ENCODE measurements around the gene KLF7.

KLF7 gene

DNA sequence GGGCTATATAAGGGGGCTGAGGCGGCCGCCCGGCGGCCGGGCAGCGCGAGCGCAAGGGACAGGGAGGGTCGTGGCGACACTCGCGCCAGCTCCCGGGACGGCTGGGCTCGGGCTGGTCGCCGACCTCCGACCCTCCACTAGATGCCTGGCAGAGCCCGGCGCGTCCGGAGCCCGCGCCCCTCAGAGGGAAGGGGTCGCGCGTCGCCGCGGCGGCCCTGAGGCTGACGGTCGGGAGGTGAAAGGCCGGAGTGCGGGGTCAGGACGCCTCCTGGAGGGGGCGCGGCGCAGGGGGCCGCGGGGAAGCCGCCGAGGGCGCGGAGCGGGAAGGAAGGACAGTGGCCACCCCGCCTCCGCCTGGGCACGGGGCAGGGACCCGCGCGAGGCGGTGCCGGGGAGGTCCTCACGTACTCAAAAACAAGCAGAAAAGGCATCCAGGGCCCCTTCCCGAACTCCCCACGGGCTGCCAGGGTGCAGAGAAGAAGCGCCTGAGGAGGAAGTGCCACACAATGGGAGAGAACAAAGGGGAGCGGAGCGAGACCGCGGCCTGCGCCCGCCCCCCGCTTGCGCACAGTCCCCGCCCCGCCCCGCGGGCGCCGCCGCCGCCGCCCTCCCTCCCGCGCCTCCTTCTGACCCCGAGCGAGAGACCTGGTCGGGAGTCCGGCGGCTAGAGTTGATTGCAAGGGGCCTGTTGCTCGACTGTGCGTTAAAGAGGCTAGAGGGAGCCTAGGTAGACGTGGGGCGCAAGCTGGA lies 776 bp upstream of the KLF7 start:
- DNase-seq (peak; percentile 73), ATAC-seq (peak; percentile 58)

DNA sequence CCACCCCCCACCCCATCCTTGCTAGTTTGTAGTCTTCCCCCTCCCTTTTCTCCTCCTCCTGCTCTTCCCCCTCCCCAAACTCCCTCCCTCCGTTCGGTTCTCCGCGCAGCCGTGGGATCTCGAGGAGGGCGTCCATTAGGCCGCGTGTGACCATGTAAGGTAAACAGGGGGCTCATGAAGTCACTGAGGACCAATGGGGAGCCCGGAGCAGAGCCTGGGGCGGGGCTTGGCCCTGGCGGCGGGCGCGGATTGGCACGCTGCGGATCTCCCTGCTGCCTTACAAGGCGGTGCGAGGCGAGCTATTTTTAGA lies 246 bp upstream of the KLF7 start:
- peak; percentile 95 for ATAC-seq
- peak; percentile 95 for DNase-seq

DNA sequence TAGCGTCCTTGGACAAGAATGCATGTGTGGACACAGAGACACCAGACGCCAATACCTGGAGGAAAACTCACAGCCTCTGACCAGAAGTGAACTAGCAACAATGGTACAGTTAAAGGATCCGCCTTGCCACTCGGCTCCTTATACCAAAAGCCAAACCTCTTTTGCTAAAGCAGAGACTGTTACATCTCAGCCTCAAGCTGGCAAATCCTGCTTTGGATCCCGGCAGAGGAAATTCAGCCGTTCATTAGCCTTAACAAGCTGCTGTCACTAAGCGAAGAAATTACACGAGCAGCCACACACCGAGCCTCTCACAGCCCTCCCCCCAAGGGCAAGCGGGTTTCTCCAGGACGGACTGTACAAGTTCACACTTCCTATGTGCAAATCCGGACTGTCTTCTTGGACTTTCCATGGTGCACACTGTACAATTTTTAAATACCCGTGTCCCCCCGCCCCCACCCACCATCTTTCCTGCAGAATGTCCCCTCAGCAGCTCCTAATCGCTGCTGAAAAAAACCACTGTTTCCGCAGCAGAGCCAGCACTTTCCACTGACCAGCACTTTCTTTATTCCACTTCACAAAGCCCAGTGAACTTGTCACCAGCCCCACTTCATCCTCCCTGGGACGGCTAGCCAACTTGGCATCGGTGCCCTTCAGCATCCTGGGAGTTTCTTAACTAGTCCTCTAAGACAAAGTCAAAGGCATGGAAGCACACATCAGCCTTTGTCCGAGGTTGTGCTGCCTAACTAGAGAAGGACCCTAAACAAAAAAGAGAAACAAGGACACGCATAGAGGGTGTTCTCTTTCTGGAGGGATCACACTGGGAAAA lies 1.5 kb downstream of the KLF7 start:
- ATAC-seq (no peak), DNase-seq (peak; percentile 31)

DNA sequence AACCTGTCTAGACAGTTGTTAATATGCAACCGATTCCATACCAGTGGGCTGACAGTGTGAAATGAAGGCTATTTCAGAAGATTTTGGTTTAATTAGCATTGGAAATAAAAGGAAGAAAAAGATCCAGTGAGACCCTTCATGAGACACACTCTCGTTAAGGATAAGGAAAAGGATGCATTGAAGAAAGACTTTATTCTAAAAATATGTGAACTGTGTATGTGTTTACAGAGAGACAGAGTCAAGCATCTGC lies 2.1 kb downstream of the KLF7 start:
- no peak for ATAC-seq
- DNase-seq = no peak

DNA sequence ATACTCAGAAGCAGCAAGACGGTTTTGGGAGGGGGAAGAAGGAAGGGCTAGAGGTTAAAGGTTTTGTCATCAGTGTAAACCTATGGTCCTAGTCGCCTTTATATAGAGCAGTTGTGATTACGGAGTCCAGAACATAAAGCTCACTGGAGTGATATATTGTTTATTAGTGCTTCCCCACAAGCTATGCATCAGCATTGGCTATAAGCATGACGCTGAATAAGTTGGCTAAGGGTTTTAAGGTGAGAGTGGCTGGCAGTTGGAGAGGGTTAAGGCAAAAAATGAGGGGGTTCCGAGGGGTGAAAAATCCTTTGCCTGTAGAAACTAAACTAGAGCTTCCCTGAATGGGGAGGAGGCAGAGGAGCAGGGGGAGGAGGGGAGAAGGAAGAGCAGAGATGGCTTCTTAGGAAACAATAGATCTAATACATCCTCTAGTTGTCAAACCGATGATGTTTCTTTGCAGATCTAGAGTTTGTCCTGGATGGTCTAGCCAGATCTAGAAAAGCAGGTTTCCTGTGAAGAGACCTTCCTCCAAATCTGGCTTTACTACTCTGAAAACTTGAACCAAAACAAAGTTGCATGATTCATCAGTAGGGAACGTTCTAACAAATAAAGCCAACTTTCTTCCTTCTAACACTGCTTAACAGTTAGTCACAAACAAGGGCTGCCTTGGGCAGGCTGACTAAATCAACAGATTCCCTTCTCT lies 2.5 kb downstream of the KLF7 start:
- no peak for ATAC-seq
- no peak for DNase-seq

DNA sequence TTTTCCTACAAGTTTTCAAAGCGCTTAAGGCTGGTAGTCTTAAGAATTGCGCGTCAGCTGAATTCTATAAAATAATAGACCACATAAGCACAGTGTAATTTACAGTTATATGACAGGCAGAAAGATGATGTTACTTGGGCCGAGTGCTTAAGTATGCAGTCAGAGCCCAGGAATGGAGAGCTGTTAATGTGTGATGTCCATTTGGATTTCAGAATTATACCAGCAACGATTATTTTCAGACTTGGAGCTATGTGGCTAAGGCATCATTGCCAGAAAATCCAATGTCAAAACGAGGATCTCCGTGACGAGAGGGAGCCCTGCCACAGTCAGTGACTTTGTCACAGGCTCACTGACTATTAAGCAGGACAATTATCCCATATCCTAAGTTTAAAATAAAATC lies 3.4 kb downstream of the KLF7 start:
- DNase-seq = no peak

DNA sequence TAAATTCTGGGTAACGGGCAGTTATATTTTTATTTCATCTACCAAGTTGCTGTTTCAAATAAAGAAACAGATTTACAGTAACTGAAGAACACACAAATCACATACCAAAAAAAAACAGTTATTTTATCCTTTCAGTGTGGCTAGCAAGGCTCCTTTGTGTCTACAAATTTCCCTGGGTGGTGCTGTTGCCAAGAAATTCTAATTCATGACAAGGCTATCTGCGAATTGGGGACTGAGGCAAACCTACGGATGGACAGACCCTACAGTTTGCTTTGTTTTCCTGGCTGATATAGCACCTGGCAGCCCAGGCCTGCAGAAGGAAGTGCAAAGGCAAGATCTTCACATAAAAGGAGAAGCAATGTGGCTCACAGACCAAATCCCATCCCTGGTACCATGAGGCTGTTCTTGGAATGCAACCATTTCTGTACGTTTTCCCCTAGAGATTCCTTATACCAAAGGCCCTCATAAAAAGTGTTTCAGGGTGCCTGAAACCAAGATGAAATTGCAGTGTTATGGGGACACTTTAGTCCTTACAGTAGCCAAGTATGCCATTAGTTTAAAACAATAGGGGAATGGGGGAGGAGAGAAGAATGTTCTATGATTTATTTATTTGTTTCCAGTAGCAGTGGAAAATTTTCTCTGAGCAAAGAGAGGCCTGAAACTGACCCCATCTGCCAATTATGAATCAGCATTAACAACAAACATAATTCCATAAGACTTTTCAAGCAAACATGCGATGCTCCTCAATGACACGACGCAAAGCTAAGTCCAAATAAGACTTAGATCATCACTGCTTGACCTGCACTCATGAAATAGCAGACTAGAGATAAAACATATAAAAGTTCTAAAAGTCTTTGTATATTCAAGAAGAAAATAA lies 4.3 kb downstream of the KLF7 start:
- DNase-seq (no peak), ATAC-seq (no peak)

More for the DNA sequence above, 3.4 kb downstream of the KLF7 start:
- ATAC-seq = no peak

DNA sequence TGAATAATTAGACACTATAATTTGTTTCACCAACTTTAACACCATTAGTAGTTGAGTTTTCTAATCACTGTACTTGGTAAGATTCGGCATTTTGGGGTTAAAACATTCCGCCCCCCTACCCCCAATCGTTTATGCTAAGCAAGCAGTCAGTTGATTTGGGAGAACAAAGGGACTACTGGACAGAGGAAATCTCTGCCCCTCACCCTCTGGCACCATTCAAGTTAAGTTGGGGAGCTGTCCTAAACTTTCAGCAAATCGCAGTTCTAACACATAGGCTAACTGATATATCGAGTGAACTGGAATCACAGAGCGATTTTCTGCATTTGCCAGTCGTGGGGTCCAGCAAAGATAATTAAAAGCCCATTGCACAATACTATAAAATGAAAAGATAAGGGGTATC lies 5.6 kb downstream of the KLF7 start:
- DNase-seq = no peak
- no peak for ATAC-seq

DNA sequence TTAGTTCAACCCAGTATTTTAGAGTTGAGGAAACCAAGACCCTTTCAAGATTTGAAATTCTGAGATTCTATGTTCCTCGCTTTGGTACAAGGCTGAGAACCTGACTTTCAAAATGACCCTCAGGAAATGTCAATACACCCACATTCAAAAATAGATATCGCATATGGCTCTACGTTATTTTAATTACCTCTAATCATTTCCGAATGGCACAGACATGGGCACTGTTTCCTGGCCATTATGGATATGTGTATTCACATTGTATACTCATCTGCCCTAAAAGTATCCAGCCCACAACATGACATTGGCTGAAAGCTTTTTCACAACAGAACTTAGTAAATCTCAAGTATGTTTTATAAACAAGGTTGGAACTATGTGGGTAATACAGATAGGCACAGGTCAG lies 6.7 kb downstream of the KLF7 start:
- no peak for ATAC-seq

DNA sequence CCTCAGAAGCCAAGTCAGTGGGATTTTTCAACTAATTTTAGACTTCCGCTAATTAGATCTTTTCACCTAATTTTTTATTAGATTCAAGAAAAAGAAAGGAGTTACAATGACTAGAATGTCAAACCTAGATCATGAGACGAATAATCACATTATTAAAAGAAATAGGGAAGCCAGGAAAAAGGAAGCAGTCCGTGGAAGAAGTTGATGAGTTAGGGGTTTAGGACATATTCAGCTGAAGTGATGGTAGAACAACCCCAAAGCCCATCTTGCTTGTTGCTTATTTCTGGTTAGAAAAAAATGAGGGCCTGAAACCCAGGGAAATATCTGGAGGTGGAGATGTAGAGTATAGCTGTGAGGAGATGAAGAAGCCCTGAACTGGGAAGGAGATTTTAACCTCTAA lies 8.0 kb downstream of the KLF7 start:
- no peak for DNase-seq
- no peak for ATAC-seq

More for the DNA sequence above, 6.7 kb downstream of the KLF7 start:
- DNase-seq = no peak

DNA sequence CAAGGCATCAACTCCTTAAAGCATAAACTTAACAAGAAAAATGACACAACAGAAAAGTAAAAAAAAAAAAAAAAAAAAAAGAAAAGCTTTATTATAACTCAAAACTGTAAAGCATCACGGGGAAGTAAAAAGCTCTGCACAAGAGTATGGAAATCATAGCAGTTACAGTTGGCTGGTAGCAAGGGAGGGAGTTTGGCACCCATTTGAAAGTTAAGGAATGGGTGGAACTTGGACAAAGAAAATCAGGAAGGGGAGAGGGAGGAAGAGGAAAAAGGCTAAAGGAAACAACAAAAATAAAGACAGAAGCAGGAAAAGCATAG lies 8.6 kb downstream of the KLF7 start:
- ATAC-seq (no peak), DNase-seq (no peak)

DNA sequence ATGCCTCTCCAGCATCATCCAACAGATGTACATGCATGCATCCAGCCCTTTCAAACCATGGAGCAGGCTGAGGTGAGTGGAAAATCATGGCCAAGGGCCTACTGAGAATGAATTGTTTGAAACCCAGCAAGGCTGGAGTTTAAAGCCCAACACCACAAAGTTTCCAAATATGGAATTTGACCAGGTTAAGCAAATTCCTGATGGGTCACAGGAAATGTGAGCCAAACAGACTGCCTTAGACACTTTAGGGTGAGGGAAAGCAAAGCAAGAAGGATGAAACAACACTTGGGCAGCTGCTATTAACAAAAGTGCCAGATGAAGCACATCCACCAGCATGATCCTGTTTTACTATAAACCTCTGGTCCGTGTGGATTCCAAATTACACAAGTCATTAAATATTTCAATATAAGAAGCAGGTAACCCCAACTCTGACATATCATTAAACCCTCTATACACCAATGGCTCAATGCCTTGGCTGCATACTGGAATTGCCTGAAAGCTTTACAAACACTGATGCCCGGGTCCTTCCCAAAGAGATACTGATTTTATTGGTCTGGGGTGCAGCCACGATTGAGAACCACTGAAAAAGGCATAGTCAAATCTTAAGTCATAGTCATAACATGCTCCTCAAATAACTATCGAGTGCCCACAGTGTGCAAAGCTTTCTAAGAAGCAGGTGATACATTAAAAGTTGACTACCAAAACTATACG lies 9.1 kb downstream of the KLF7 start:
- DNase-seq (peak; percentile 25), ATAC-seq (peak; percentile 73)

DNA sequence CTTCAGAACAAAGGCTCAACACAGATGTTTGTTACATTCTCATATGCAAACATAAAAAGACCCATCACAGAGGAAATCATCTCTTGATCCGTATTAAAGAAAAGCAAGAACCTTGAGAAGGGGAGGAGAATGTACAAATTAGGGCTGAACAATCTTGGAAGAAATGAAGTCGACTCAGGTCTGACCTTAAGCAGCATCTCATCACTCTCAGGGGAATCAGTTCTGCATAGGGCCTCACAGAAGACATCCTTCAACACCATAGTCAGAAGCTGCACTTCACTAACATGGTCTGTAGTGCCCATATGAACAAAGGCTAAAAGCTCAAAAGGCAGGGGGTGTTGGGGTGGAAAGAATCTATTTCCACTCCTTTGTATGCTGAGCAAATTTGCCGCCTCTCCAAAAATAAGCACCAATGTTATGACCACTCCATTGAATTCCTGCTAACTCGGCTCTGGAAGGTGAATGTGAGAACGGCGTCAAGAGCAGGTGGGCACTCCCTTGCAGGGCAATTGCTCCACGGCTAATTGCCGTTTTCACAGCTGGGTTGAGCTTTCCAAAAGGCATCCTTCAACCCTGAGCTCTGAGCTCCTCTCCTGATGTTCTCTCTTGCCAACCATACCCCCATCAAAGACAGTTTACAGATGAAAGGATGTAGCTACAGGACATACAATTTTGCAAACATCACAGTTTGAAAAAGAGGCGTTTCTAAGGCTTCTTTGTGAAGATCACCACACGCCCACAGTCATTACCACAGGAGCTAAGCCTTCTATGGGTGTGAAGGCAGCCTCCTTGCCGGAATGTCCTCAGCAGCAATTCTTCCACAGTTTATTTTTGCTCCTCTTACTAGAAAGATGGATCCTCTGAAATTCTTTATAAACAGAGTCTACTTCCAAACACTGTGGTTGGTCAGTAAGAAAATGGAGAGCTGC lies 10.0 kb downstream of the KLF7 start:
- ATAC-seq (peak; percentile 55), DNase-seq (no peak)

DNA sequence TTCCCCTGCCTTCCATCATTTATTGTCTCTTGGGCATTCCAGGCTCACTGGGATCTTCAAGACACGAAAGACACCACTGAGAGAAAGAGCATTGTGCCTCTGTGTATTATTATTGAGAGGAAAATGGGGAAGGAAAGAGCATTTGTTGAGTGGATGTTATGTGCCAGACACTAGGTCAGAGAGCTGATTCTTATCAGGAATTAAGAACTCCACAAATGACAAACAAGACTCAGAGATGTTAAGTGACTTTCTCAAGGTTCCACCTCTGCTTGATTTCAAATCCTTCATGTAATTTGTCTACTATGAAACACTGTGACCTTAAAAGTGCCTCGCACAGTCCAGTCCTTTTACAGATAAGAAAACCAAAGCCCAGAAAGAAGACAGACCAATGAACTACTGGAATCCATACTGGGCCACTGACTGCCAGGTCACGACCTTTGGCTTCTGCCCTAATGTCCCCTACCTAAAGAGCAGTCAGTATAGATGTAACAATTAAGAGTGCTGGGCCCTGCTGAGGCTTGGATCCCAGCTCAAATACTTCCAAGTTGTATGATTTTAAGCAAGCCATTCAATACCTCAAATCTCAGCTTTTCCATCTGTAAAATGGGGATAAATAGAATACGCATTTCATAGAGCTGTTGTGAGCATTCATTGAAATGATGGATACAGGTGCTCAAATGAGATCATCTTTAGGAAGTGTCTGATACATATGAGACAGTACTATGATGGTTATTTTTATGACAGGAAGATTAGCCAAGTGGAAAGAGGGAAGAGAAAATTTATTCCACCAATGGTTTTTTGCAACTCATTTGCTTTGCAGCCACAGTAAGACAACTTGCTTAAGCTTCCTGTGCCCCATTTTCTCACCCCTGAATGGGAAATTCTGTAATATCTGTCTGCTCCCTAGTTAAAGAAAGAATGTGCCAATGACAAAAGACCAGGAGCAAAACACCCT lies 10.9 kb downstream of the KLF7 start:
- no peak for DNase-seq
- no peak for ATAC-seq

DNA sequence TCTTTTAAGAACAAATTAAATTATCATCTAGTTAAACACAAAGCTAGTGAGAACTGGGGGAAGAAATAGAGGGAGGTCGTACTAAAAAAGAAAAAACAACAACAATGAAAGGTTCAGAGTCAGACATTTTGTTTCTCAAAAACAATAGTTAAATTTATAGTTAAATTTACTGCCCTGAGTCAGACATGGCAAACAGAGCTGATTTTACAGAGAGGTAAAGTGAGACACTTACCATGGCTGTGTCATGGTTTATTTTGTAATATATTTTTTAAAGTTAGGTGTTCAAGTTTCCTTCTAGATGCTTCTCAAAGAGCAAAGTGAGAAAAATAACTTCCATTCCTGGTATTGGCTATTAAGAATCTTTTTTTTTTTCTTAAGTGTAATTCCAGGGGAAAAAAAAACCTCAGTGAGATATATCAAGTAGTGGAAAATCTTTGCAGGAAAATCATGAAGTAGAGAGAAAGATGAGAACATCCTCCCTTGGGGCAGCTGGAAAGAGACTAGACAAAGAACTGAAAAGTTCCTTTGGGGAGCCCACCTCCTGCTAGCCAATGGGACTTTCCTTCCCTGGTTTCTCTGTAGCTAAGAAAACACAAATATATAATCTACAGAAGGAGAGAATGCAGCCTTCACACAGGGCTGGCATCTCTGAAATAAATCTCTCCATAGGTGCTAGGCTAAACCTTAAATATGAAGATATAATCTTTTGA lies 12.3 kb downstream of the KLF7 start:
- DNase-seq = no peak
- ATAC-seq = no peak

DNA sequence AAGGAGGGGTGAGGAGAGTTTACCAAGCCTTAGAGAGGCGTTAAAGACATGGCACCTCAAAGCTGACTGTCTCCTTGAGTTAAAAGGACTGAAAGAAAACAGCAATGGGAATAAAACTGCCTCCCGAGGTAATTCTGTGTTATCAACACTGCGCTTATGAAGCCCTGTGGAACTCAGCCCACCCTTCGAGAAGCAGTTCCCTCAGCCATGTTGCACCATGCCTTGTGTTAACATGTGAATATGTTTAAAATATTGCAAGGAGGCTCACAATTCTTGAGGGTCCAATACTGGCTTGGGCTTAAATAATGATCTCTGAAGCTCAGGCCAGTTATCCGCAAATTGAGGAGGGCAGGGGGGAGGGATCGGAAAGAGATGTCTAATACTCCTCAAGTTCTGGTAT lies 14.7 kb downstream of the KLF7 start:
- ATAC-seq = no peak
- no peak for DNase-seq

DNA sequence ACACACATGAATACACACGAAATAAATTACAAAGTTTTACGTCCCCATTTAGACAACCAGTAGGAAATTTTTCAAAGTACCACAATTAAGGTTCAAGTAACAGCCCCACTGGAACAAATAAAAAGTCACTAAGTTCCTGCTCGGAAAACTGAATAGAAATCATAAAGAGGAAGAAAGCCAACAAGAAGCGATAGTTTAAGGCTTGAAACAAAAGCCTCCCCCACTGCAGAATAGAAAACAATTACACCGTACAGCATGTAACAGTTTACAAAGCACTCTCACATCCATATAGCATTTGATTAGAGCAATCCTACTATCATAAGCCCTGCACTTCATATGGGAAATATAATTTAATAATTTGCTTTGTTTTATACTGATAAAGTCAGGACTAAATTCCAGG lies 15.5 kb downstream of the KLF7 start:
- ATAC-seq (no peak), DNase-seq (no peak)

DNA sequence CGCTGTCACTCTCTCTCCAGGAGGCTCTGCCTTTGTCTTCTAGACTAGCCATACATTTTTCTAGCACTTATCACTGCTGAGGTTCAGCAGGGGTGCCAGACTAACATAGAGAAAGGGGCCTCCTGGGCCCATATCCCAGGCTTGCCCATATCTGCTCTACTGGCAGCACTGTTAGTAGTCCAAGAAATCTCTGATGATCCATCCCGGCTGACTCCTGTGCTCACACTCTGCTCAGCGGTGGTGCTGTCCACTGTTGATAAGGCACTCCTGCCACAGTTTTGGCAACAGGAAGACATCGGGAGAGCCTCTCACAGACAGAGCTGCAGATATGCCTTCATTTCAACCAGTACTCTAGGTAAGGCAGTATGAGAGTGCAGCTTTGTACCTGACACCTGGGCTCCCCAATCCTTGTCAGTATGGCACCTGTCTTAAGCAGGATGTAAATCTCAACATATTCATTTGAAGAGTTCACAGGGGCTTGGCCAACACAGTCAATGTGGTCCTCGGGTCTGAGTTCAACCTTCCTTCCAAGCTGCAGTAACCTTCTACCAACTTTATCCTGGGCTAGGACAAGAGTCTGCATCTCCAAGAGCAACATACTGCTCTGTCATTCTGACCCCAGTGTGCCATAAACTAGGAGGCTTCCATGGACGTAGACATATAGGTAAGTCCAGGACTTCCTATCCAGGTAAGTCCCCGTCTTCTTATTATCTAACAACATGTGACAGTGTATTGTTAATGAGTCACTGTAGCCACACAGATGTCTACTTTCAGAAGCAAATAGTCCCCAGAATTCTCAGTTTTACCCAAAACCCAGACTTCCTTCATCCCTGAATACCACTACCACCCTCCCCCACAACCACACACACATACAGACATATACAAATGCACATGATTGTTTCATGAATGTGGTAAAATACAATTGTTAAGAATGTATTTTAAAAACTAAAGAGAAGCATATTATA lies 16.2 kb downstream of the KLF7 start:
- DNase-seq (no peak), ATAC-seq (peak; percentile 78)

Measured in stimulated activated naive CD8-positive, alpha-beta T cell treated with anti-CD3 and anti-CD28 coated beads, Interleukin-15, Interleukin-2, amounts not matched to agents 100 U/mL and 50 U/mL, for 24 hours (primary cell).